Hepatocyte (in vitro differentiated cells): Measurements from ENCODE around the gene OR13C8.

Source experiments
- EZH2 ChIP-seq: fragments of 200-600 bp; sonication (generic); IDR thresholded peaks from 2 replicates; pipeline ENCODE4 v1.6.1; 2016; ENCODE audit warnings: antibody characterized with exemption, mild to moderate bottlenecking, borderline replicate concordance
- EZH2phosphoT487 ChIP-seq: fragments of 200-600 bp; sonication (generic); IDR thresholded peaks from one replicate; pipeline ENCODE4 v1.6.1; 2018; ENCODE audit warnings: antibody characterized with exemption, mild to moderate bottlenecking, low read depth, moderate library complexity; ENCODE audit not compliant: unreplicated experiment, severe bottlenecking
- TF ChIP-seq, protein P1 (sequence below): fragments of 200-600 bp; sonication (generic); IDR thresholded peaks from 2 replicates; pipeline ENCODE4 v1.5.1; 2016; ENCODE audit warnings: antibody characterized with exemption, mild to moderate bottlenecking; ENCODE audit not compliant: poor library complexity

DNA sequence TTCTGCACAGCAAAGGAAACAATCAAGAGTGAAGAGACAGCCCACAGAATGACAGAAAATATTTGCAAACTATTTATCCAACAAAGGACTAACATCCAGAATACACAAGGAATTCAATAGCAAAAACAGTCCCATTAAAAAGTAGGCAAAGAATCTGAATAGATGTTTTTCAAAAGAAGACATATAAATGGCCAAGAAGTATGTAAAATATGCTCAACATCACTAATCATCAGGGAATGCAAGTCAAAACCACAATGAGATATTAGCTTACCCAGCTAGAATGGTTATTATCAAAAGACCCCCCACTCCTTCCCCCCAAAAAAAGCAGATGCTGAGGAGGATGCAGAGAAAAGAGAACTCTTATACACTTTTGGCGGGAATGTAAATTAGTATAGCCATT, 13.4 kb upstream of the OR13C8 start:
- TF ChIP-seq, protein P1, sequence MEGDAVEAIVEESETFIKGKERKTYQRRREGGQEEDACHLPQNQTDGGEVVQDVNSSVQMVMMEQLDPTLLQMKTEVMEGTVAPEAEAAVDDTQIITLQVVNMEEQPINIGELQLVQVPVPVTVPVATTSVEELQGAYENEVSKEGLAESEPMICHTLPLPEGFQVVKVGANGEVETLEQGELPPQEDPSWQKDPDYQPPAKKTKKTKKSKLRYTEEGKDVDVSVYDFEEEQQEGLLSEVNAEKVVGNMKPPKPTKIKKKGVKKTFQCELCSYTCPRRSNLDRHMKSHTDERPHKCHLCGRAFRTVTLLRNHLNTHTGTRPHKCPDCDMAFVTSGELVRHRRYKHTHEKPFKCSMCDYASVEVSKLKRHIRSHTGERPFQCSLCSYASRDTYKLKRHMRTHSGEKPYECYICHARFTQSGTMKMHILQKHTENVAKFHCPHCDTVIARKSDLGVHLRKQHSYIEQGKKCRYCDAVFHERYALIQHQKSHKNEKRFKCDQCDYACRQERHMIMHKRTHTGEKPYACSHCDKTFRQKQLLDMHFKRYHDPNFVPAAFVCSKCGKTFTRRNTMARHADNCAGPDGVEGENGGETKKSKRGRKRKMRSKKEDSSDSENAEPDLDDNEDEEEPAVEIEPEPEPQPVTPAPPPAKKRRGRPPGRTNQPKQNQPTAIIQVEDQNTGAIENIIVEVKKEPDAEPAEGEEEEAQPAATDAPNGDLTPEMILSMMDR, result no peak
- TF ChIP-seq EZH2 (no peak), EZH2phosphoT487 (no peak)
